GM23248 (cell line): ENCODE data around the gene NDP.

Experiments used
- EZH2 ChIP-seq: fragments of 200-600 bp; sonication (generic); IDR thresholded peaks from 2 replicates; pipeline ENCODE4 v1.6.1; 2018; ENCODE audit warnings: antibody characterized with exemption, mild to moderate bottlenecking; ENCODE audit not compliant: insufficient read depth, poor library complexity, severe bottlenecking
- EZH2phosphoT487 ChIP-seq: fragments of 200-600 bp; sonication (generic); IDR thresholded peaks from 2 replicates; pipeline ENCODE4 v1.6.1; 2018; ENCODE audit warnings: antibody characterized with exemption, moderate library complexity, mild to moderate bottlenecking, low read depth; ENCODE audit not compliant: insufficient read depth

GRCh38 chrX:44017676-44018075, 44.5 kb upstream of the NDP start:
- TF ChIP-seq EZH2phosphoT487 (no peak), EZH2 (no peak)
